GM23338 (cell line): Measurements from ENCODE around the gene HNMT. TPM values are rescaled to one million over a fixed set of nuclear protein-coding genes. Genes with fewer than 3 reads are reported as not detected.

Experiments
- ATAC-seq: fragments of 200-7000 bp; cut with Tn5 transposase; 3 replicates; pipeline ENCODE4 v1.9.1; 2020
- DNase-seq: peaks from one replicate; pipeline ENCODE4 v3.0.0-alpha.2; 2015; ENCODE audit warnings: low spot score
- H2AFZ ChIP-seq: fragments of 200-600 bp; sonication (generic); 2 replicates; pipeline ENCODE4 v1.8.0; 2016; ENCODE audit warnings: antibody characterized with exemption, mild to moderate bottlenecking, moderate library complexity
- H3F3A ChIP-seq: fragments of 200-600 bp; sonication (generic); replicated peaks from 2 replicates; pipeline ENCODE4 v1.8.0; 2017; ENCODE audit warnings: antibody characterized with exemption, mixed run types, low read depth
- H3K27ac ChIP-seq: fragments of 200-600 bp; sonication (generic); 2 replicates; pipeline ENCODE4 v1.6.1; 2016; ENCODE audit warnings: low read depth
- H3K27me3 ChIP-seq: fragments of 200-600 bp; sonication (generic); 2 replicates; pipeline ENCODE4 v1.8.0; 2016; ENCODE audit warnings: mild to moderate bottlenecking, mixed run types, moderate library complexity; ENCODE audit not compliant: insufficient read depth
- H3K36me3 ChIP-seq: fragments of 200-600 bp; sonication (generic); 2 replicates; pipeline ENCODE4 v1.8.0; 2016; ENCODE audit warnings: mild to moderate bottlenecking; ENCODE audit not compliant: insufficient read depth
- H3K4me1 ChIP-seq: fragments of 200-600 bp; sonication (generic); 2 replicates; pipeline ENCODE4 v1.8.0; 2016; ENCODE audit warnings: mild to moderate bottlenecking, moderate library complexity; ENCODE audit not compliant: insufficient read depth
- H3K4me2 ChIP-seq: fragments of 200-600 bp; sonication (generic); 2 replicates; pipeline ENCODE4 v1.7.1; 2017; ENCODE audit warnings: mixed run types
- H3K4me3 ChIP-seq: fragments of 200-600 bp; sonication (generic); 2 replicates; pipeline ENCODE4 v1.6.1; 2016; ENCODE audit warnings: mixed run types
- H3K79me2 ChIP-seq: fragments of 200-600 bp; sonication (generic); replicated peaks from 2 replicates; pipeline ENCODE4 v1.8.0; 2017; ENCODE audit warnings: mild to moderate bottlenecking; ENCODE audit not compliant: insufficient read depth
- H3K9me2 ChIP-seq: fragments of 200-600 bp; sonication (generic); 2 replicates; pipeline ENCODE4 v1.8.0; 2017; ENCODE audit not compliant: insufficient read depth
- H4K20me1 ChIP-seq: fragments of 200-600 bp; sonication (generic); replicated peaks from 2 replicates; pipeline ENCODE4 v1.8.0; 2017; ENCODE audit warnings: mild to moderate bottlenecking; ENCODE audit not compliant: insufficient read depth
- H3K27ac Mint-ChIP-seq: 2 replicates; pipeline ENCODE4 v1.8.0; 2020; ENCODE audit warnings: inconsistent platforms, mild to moderate bottlenecking, moderate library complexity, mixed read lengths
- H3K27me3 Mint-ChIP-seq: 3 replicates; pipeline ENCODE4 v1.8.0; 2022; ENCODE audit warnings: low read depth, mild to moderate bottlenecking, moderate library complexity, mixed read lengths, inconsistent platforms; ENCODE audit not compliant: insufficient read depth, poor library complexity
- H3K36me3 Mint-ChIP-seq: 3 replicates; pipeline ENCODE4 v1.8.0; 2021; ENCODE audit warnings: low read depth, mild to moderate bottlenecking, inconsistent platforms, moderate library complexity, mixed read lengths
- H3K4me1 Mint-ChIP-seq: 3 replicates; pipeline ENCODE4 v1.8.0; 2020; ENCODE audit warnings: mild to moderate bottlenecking, inconsistent platforms, mixed read lengths
- H3K4me3 Mint-ChIP-seq: 3 replicates; pipeline ENCODE4 v1.8.0; 2021; ENCODE audit warnings: moderate library complexity, mild to moderate bottlenecking, inconsistent platforms, mixed read lengths
- H3K9me3 Mint-ChIP-seq: 3 replicates; pipeline ENCODE4 v1.8.0; 2020; ENCODE audit warnings: moderate library complexity, mild to moderate bottlenecking, inconsistent platforms, mixed read lengths
- CTCF ChIP-seq, 2 experiments: fragments of 200-600 bp in 1 of 2; sonication (generic) in 1 of 2; conservative IDR thresholded peaks; 2 replicates each; pipeline versions ENCODE4 v1.5.1 to v1.6.1; 2016 to 2017; ENCODE audit warnings: antibody characterized with exemption in 2 of 2, low read depth in 2 of 2, mild to moderate bottlenecking in 2 of 2, moderate library complexity in 1 of 2
- ETS1 ChIP-seq: IDR thresholded peaks from 2 replicates; pipeline ENCODE4 v1.6.1; 2016; ENCODE audit warnings: antibody characterized with exemption
- EZH2 ChIP-seq: fragments of 200-600 bp; sonication (generic); IDR thresholded peaks from one replicate; pipeline ENCODE4 v1.8.0; 2017; ENCODE audit warnings: antibody characterized with exemption, mild to moderate bottlenecking, low read depth; ENCODE audit not compliant: unreplicated experiment
- JUNB ChIP-seq: IDR thresholded peaks from one replicate; pipeline ENCODE4 v1.6.1; 2016; ENCODE audit warnings: antibody characterized with exemption; ENCODE audit not compliant: unreplicated experiment
- NANOG ChIP-seq: IDR thresholded peaks from 2 replicates; pipeline ENCODE4 v1.6.1; 2016; ENCODE audit warnings: antibody characterized with exemption, borderline replicate concordance
- REST ChIP-seq: IDR thresholded peaks from one replicate; pipeline ENCODE4 v1.6.1; 2018; ENCODE audit warnings: antibody characterized with exemption; ENCODE audit not compliant: unreplicated experiment
- STAT1 ChIP-seq: IDR thresholded peaks from one replicate; pipeline ENCODE4 v1.6.1; 2016; ENCODE audit warnings: antibody characterized with exemption; ENCODE audit not compliant: unreplicated experiment
- ZNF114 ChIP-seq: fragments of 250-450 bp; sonication (Bioruptor Pico); IDR thresholded peaks from 2 replicates; pipeline ENCODE4 v1.5.0; 2020; ENCODE audit warnings: mild to moderate bottlenecking, moderate library complexity
- ZNF331 ChIP-seq: fragments of 250-450 bp; sonication (Bioruptor Pico); IDR thresholded peaks from 2 replicates; pipeline ENCODE4 v1.5.0; 2020; ENCODE audit warnings: low read depth, mild to moderate bottlenecking, moderate library complexity
- polyA plus RNA-seq: library from polyadenylated mRNA; unstranded; fragments of >200 nt; fragmentation: Nextera tagmentation; extraction: Ambion mirVana; gene quantifications from 2 replicates; pipeline ENCODE4 v1.2.1, GENCODE V29; 2016
- total RNA-seq: library from RNA; depleted of rRNA; stranded (reverse); fragments of >200 nt; shearing (Covaris generic); gene quantifications from 2 replicates; pipeline ENCODE4 v1.2.3, GENCODE V29; 2014
- TF ChIP-seq, protein P1 (sequence below): fragments of 250-450 bp; sonication (Bioruptor Pico); IDR thresholded peaks from 2 replicates; pipeline ENCODE4 v1.5.0; 2020; ENCODE audit warnings: mild to moderate bottlenecking, moderate library complexity

HNMT gene
- total and polyA plus RNA-seq, 2 experiments from 2014 or later = 3.3 to 3.4 TPM

DNA sequence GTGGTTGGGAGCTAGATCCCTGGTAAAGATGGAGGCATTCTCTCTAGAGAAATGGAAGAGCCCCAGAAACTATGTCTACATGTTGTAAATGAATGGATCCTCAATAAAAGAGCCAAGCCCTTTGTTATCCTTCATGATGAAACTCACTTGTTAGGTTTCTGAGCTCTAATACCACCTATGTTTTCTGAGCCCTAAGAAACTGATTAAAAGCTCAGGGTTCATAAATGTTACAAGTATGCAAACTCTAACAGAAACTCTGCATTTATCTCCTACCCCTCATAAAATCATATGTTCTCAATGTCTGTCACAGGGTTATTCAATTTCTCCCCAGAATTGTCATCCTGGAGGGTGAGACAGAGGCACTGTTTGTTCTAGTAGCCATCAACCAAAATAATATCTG lies 18.0 kb upstream of the HNMT start (continued):
- TF ChIP-seq, protein P1, sequence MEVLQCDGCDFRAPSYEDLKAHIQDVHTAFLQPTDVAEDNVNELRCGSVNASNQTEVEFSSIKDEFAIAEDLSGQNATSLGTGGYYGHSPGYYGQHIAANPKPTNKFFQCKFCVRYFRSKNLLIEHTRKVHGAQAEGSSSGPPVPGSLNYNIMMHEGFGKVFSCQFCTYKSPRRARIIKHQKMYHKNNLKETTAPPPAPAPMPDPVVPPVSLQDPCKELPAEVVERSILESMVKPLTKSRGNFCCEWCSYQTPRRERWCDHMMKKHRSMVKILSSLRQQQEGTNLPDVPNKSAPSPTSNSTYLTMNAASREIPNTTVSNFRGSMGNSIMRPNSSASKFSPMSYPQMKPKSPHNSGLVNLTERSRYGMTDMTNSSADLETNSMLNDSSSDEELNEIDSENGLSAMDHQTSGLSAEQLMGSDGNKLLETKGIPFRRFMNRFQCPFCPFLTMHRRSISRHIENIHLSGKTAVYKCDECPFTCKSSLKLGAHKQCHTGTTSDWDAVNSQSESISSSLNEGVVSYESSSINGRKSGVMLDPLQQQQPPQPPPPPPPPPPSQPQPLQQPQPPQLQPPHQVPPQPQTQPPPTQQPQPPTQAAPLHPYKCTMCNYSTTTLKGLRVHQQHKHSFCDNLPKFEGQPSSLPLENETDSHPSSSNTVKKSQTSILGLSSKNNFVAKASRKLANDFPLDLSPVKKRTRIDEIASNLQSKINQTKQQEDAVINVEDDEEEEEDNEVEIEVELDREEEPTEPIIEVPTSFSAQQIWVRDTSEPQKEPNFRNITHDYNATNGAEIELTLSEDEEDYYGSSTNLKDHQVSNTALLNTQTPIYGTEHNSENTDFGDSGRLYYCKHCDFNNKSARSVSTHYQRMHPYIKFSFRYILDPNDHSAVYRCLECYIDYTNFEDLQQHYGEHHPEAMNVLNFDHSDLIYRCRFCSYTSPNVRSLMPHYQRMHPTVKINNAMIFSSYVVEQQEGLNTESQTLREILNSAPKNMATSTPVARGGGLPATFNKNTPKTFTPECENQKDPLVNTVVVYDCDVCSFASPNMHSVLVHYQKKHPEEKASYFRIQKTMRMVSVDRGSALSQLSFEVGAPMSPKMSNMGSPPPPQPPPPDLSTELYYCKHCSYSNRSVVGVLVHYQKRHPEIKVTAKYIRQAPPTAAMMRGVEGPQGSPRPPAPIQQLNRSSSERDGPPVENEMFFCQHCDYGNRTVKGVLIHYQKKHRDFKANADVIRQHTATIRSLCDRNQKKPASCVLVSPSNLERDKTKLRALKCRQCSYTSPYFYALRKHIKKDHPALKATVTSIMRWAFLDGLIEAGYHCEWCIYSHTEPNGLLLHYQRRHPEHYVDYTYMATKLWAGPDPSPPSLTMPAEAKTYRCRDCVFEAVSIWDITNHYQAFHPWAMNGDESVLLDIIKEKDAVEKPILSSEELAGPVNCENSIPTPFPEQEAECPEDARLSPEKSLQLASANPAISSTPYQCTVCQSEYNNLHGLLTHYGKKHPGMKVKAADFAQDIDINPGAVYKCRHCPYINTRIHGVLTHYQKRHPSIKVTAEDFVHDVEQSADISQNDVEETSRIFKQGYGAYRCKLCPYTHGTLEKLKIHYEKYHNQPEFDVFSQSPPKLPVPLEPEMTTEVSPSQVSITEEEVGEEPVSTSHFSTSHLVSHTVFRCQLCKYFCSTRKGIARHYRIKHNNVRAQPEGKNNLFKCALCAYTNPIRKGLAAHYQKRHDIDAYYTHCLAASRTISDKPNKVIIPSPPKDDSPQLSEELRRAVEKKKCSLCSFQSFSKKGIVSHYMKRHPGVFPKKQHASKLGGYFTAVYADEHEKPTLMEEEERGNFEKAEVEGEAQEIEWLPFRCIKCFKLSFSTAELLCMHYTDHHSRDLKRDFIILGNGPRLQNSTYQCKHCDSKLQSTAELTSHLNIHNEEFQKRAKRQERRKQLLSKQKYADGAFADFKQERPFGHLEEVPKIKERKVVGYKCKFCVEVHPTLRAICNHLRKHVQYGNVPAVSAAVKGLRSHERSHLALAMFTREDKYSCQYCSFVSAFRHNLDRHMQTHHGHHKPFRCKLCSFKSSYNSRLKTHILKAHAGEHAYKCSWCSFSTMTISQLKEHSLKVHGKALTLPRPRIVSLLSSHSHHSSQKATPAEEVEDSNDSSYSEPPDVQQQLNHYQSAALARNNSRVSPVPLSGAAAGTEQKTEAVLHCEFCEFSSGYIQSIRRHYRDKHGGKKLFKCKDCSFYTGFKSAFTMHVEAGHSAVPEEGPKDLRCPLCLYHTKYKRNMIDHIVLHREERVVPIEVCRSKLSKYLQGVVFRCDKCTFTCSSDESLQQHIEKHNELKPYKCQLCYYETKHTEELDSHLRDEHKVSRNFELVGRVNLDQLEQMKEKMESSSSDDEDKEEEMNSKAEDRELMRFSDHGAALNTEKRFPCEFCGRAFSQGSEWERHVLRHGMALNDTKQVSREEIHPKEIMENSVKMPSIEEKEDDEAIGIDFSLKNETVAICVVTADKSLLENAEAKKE (CRISPR knock-in tag) = no peak
- no peak for TF ChIP-seq ZNF331
- no peak for TF ChIP-seq NANOG
- TF ChIP-seq EZH2 = no peak
- no peak for TF ChIP-seq JUNB
- TF ChIP-seq CTCF (conservative IDR thresholded peaks at IDR 0.05; ENCODE audit: low read depth in 2 of 2) = no peak
- TF ChIP-seq STAT1 = no peak

DNA sequence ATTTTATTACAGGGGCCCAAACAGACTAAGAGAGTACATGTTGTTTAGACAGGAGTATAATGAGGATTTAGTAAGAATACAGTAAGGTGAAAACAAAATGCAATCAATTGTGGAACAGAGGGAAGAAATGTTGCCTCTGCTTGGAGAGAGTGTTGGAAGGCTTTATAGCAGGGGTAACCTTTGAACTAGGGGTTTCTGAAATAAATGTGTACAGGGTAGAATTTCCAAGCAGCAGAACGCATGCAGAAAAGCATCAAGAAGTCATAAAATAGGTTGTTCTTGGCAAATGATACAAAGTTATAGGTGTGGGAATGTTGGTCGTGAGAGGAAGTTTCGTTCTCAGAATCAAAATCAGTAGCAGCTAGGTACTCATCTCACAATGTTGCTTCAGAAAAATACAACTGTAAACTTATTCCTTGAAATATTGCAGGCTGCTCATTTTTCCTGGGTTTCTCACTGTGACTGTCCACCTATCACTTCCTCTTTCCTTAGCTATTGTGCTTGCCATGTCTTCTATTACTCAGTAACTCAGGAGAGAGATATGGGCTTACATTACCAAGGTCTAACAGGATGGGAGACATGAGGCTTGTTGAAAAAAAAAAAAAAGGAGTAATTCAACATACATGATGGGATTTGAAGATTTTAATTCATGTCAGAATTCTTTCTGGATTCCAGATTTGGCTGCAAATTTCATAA lies 17.1 kb upstream of the HNMT start:
- no peaks in the 10 kb centered on the region for H3K9me3 Mint-ChIP-seq
- H3K4me3 Mint-ChIP-seq = no peak overlapping the region
- peaks cover 7% of the 10 kb centered on the region for H3K4me1 Mint-ChIP-seq
- Histone ChIP-seq H3K36me3 (no peaks in the 10 kb centered on the region), H3K27me3 (peaks cover 18% of the 10 kb centered on the region), H3K27ac (no peak overlapping the region), H3K79me2 (no peaks in the 10 kb centered on the region), H3K9me2 (no peaks in the 10 kb centered on the region), H3K4me2 (no peak overlapping the region), H3K4me3 (no peak overlapping the region), H3K4me1 (no peaks in the 10 kb centered on the region), H3F3A (no peaks in the 10 kb centered on the region), H2AFZ (no peak overlapping the region), H4K20me1 (no peaks in the 10 kb centered on the region; the same call in 1 of the 2 replicates)
- ATAC-seq (no peak), DNase-seq (no peak)
- peaks cover 1% of the 10 kb centered on the region for H3K27me3 Mint-ChIP-seq
- no peaks in the 10 kb centered on the region for H3K36me3 Mint-ChIP-seq
- H3K27ac Mint-ChIP-seq = no peak overlapping the region
- no peak for TF ChIP-seq REST
- TF ChIP-seq STAT1 = no peak
- no peak for TF ChIP-seq NANOG
- TF ChIP-seq ETS1 = no peak
- no peak for TF ChIP-seq EZH2
- no peak for TF ChIP-seq ZNF114
- no peak for TF ChIP-seq JUNB
